GM18520 (cell line): ENCODE data around the gene EIF5B.

Experiments used
- ATAC-seq: cut with Tn5 transposase; IDR thresholded peaks from one replicate; pipeline ENCODE4 v1.9.1; 2021; ENCODE audit not compliant: unreplicated experiment

EIF5B gene

DNA sequence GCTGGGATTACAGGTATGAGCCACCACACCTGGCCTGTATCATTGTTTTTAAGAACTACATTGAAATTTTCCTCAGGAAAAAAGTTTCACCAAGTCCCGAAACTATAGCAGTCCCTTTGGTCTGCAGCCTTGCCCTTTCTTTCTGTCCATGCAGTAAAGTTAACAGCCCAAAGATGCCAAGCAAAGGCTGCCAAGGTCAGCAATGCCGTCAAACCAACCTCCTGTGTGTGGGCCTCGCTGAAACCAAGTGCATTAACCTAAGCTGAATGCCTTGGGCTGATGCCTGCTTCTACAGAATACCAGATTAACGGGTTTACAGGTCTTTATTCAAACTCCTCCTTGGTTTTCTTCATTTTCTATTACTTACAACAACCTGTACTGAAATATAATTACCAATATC is 73.1 kb downstream of the EIF5B start:
- ATAC-seq = no peak

GRCh38 chr2:99414566-99414965 is 77.4 kb downstream of the EIF5B start:
- ATAC-seq = no peak

GRCh38 chr2:99417396-99417795 is 80.2 kb downstream of the EIF5B start:
- ATAC-seq = no peak

DNA sequence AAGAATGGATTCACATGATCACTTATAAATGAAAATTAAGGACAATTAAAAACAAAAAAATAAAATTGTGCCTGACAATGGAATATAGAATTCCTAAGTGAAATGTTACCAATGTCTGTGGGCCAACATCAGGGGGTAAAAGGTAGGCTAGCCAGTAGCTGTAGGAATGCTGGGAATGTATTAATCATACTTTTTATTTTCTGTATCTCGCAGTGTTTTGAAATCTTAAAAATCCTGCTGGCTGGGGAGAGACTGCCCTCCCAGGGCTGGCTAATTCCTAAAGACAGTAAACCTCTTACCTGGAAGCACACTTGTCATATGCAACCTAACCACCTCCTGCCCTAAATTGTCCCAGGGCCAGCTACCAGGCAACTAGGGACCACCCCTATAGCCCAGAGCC is 82.8 kb downstream of the EIF5B start:
- ATAC-seq = no peak

- no peak for ATAC-seq
These were observed 83.6 kb downstream of the EIF5B start for GRCh38 chr2:99420751-99421299.

DNA sequence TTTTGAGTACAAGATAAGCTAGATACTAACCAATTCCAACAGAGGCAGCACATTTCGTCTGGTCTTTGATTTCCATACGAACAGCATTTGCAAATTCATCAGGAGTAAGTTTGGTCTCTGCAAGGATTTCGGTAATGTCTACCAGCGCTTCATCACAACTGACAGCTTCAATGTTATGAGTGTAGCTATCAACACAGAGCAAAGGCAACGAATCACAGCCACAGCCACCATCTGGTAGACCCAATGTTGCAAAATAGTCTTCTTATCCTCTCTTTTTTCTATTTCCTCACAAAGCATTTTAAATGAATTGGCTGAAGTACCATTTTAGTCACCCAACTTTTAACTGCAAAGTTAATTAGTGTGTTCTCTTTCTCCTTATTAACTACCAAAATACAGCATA is 84.3 kb downstream of the EIF5B start:
- no peak for ATAC-seq

GRCh38 chr2:99422599-99422998 is 85.4 kb downstream of the EIF5B start:
- ATAC-seq = no peak

DNA sequence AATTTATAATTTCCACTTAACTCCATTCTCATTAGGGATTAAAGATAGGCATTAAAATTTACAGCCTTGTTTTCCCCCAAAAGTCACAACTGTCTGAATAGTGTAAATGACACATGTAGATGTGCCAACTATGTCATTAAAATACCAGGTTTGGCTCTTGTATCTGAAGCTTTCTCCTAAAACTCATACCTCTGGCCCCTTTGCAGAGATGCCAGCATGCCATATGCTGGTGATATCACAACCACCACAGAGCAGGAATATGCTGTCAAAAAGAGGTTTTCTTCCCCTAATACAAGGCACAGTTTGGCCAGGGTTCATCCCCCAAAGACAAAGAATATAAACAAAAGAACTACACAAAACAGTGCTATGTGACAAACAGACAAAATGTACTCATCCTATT is 87.2 kb downstream of the EIF5B start:
- no peak for ATAC-seq

DNA sequence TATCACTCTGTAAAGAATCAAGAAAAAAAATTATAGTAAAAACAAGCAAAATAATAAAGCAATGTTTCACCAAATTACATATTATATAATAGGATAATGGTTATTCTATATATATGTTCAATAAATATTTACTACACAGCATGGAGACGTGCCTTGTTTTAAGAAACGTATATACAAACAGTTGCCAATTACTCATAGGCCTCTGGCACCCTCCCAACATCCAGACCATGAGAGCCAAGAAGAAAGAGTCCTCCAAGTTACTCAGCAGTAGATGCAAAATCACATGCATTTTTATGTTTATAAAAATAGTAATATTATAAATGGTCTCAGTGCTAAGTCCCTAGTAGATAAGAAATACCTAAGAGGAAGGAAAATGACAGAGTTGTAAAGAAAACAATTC is 87.8 kb downstream of the EIF5B start:
- ATAC-seq = no peak

GRCh38 chr2:99430614-99431291 is 93.6 kb downstream of the EIF5B start:
- no peak for ATAC-seq

DNA sequence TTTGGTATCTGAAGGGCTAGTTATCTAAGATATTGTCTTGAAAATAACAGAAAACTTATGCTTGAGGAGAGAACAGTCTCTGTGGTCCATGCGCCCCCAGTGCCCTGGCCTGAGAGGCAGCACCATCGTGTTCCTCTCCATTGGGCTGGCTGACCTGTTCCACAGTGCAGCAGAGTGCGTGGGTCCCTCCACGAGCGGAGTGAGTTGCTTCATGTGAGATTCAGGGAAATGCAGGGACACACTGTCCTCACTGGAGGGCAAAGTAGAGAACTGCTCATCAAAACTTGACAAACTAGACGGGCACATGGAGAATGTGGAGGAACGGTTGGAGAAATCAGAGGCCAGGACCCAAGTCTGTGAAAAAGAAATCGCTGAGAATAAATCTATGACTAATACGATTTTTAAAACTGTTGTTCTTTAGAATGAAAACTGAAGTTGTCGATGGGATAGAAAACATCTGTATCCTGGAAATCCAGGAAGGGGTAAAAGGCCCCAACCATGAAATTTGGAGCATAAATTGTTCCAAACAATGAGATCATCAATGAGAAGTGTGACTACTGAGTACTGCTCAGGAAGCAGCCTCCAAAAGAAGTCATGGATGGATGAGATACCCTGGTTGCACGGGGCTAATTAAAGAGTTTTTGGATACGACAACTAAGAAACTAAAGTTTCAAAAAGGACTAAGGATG is 94.5 kb downstream of the EIF5B start:
- no peak for ATAC-seq

DNA sequence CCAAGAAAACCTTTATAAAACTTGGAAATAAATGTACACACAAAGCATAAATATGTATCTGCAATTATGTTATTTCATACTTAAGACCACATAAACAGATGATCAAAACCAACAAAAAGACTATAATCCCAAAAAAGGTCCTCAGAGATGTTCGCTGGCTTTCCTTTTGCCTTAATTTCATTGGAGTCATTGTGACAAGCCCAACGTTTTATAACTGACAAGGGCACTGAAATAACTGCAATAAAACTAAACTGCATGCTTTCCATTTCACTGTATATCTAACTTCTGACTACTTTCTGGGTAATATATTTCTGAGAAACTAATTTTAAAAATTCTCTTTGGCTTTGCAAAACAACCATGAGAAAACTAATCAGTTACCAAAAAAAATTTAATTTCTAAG is 96.2 kb downstream of the EIF5B start:
- ATAC-seq = no peak

DNA sequence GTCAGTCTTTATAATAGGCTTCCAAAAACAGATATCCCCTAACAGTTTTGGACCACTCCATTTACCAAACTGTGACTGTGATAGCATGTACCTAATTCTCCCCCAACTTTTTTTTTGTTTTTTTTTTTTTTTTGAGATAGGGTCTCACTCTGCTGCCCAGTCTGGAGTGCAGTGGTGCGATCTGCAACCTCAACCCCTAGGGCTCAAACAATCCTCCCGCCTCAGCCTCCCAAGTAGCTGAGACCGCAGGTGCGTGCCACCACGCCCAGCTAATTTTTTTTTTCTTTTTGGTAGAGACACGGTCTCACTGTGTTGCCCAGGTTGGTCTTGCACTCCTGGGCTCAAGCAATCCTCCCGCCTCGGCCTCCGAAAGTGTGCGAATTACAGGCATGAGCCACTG is 99.7 kb downstream of the EIF5B start:
- no peak for ATAC-seq

- ATAC-seq = no peak
These were observed 102.8 kb downstream of the EIF5B start for GRCh38 chr2:99439971-99440505.

- ATAC-seq = no peak
These were observed 105.6 kb downstream of the EIF5B start for GRCh38 chr2:99442837-99443236.

DNA sequence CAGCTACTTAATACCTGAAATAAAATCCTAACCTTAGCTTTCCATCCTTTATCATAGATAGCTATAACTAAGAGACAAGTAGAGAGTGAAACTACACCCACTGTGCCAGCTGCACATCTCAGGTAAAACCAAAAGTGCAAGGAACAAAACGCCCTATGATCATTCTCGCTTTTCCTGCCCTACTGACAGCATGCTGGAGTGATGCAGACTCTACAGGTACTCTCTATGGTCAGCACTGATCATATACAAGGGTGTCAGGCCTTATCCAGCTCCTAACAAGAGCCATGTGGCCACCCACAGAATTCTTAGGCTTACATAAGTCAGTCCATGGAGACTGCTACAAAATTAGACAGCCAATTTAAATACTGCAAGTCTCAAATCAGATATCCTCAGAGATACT is 107.0 kb downstream of the EIF5B start:
- no peak for ATAC-seq

DNA sequence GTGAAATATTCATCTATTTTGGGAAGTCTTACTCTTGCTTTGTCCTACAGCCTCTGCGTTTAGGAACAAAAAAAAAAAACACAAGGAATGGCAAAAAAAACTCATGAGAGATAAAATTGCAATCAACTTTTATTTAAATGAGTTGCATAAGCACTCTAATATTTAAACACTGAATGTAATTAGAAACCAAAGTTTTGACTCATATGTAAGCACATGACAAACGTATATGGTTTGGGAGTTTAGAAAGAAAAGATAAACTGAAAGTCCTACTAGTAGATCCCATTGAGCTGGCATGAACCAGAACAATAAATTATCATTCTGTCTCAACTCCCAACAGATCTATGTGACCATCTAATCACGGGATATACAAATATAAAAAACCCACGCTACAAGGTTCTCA is 107.9 kb downstream of the EIF5B start:
- ATAC-seq = no peak

DNA sequence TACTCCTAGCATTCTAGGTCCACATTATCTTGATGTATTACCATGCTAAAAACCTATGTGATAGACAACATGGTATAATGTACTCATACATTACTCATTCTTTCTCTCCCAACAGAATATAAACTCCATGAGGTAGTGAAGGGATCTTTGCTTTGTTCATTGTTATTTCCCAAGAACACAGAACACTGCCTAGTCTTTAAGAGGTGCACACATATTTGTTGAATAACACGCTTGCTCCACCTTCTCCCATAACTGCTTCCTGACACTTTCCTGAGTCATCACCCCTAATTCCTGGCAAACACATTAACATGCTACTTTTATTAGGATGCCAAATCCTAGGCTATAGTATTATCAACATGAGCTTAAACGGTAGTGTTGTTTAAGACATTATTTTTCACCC is 111.4 kb downstream of the EIF5B start:
- ATAC-seq = no peak

GRCh38 chr2:99450199-99450598 is 113.0 kb downstream of the EIF5B start:
- ATAC-seq = no peak
